Fibroblast of lung (primary cell): ENCODE results near the gene CYTH2. TPM values are rescaled to one million over a fixed set of nuclear protein-coding genes. Genes with fewer than 3 reads are reported as not detected.

Source experiments
- DNase-seq, 2 donors: peaks; one replicate each; pipeline versions ENCODE4 v3.0.0 to v3.0.0-alpha.2; 2010; ENCODE audit warnings: low read depth in 2 of 2
- H2AFZ ChIP-seq: 2 replicates; pipeline ENCODE4 v1.5.1; 2012; ENCODE audit warnings: low read length, control low read depth, inconsistent platforms
- H3K27ac ChIP-seq: 2 replicates; pipeline ENCODE4 v1.5.1; 2011; ENCODE audit warnings: low read length, control low read depth; ENCODE audit not compliant: insufficient read depth
- H3K27me3 ChIP-seq: 2 replicates; pipeline ENCODE4 v1.5.1; 2011; ENCODE audit warnings: mild to moderate bottlenecking, low read length; ENCODE audit not compliant: control insufficient read depth, insufficient read depth
- H3K36me3 ChIP-seq: 2 replicates; pipeline ENCODE4 v1.5.1; 2011; ENCODE audit warnings: low read length; ENCODE audit not compliant: control insufficient read depth, insufficient read depth
- H3K4me1 ChIP-seq: 2 replicates; pipeline ENCODE4 v1.5.1; 2011; ENCODE audit warnings: low read length; ENCODE audit not compliant: control insufficient read depth, insufficient read depth; ENCODE audit errors: extremely low read depth
- H3K4me2 ChIP-seq: 2 replicates; pipeline ENCODE4 v1.5.1; 2011; ENCODE audit warnings: low read length, control low read depth; ENCODE audit not compliant: insufficient read depth; ENCODE audit errors: extremely low read depth
- H3K4me3 ChIP-seq, 4 experiments: fragments of 200-600 bp in 1 of 4; sonication (generic) in 1 of 4; replicated peaks in 1 of 4; 2 replicates each; pipeline ENCODE4 v1.5.1; 2011 to 2016; ENCODE audit warnings: low read length in 4 of 4, low read depth in 3 of 4, mild to moderate bottlenecking in 3 of 4, control low read depth in 2 of 4, inconsistent platforms in 1 of 4, mixed read lengths in 1 of 4; ENCODE audit not compliant: insufficient read depth in 1 of 4; ENCODE audit errors: control extremely low read depth in 1 of 4
- H3K79me2 ChIP-seq: 2 replicates; pipeline ENCODE4 v1.5.1; 2012; ENCODE audit warnings: mild to moderate bottlenecking, low read length, inconsistent platforms; ENCODE audit not compliant: control insufficient read depth, insufficient read depth
- H3K9ac ChIP-seq: 2 replicates; pipeline ENCODE4 v1.5.1; 2011; ENCODE audit warnings: mild to moderate bottlenecking, low read length, control low read depth; ENCODE audit not compliant: insufficient read depth
- H3K9me3 ChIP-seq: 2 replicates; pipeline ENCODE4 v1.5.1; 2012; ENCODE audit warnings: low read depth, low read length; ENCODE audit not compliant: control insufficient read depth, insufficient read depth
- H4K20me1 ChIP-seq: 2 replicates; pipeline ENCODE4 v1.5.1; 2011; ENCODE audit warnings: low read length; ENCODE audit not compliant: control insufficient read depth, insufficient read depth; ENCODE audit errors: extremely low read depth
- EZH2 ChIP-seq: IDR thresholded peaks from 2 replicates; pipeline ENCODE4 v1.5.1; 2012; ENCODE audit warnings: low read length, control low read depth, mild to moderate bottlenecking; ENCODE audit errors: missing control alignments
- polyA plus RNA-seq, 2 donors: library from polyadenylated mRNA; depleted of rRNA in 1 of 2; stranded (reverse) in 1 of 2; unstranded in 1 of 2; fragments of >200 nt; gene quantifications; 2 replicates each; pipeline ENCODE4 v1.2.1, GENCODE V29; 2011 to 2012; ENCODE audit warnings: missing spikeins in 1 of 2
- total RNA-seq: library from RNA; depleted of rRNA; stranded (reverse); fragments of >200 nt; gene quantifications from 2 replicates; pipeline ENCODE4 v1.2.1, GENCODE V29; 2014
- TF ChIP-seq, protein P1 (sequence below), 2 donors: IDR thresholded peaks in 1 of 2; conservative IDR thresholded peaks in 1 of 2; 1 replicate in 1 of 2; 2 replicates in 1 of 2; pipeline ENCODE4 v1.5.1; 2011 to 2012; ENCODE audit warnings: low read length in 2 of 2, control low read depth in 1 of 2, inconsistent platforms in 1 of 2, low read depth in 1 of 2, mild to moderate bottlenecking in 1 of 2

The CYTH2 gene
- total and polyA plus RNA-seq, 2 donors (not counting 1 experiment from before 2014, with no cell fraction given), result 18.6 to 25.8 TPM

- Histone ChIP-seq H4K20me1 (no peaks in the 10 kb centered on the region), H2AFZ (no peak overlapping the region), H3K79me2 (no peaks in the 10 kb centered on the region), H3K27me3 (peaks cover 18% of the 10 kb centered on the region), H3K27ac (no peak overlapping the region), H3K4me2 (no peak overlapping the region), H3K9ac (no peak overlapping the region), H3K9me3 (no peaks in the 10 kb centered on the region), H3K36me3 (no peaks in the 10 kb centered on the region), H3K4me1 (no peaks in the 10 kb centered on the region), H3K4me3 (no peak overlapping the region)
- TF ChIP-seq EZH2, result no peak
- TF ChIP-seq, protein P1, sequence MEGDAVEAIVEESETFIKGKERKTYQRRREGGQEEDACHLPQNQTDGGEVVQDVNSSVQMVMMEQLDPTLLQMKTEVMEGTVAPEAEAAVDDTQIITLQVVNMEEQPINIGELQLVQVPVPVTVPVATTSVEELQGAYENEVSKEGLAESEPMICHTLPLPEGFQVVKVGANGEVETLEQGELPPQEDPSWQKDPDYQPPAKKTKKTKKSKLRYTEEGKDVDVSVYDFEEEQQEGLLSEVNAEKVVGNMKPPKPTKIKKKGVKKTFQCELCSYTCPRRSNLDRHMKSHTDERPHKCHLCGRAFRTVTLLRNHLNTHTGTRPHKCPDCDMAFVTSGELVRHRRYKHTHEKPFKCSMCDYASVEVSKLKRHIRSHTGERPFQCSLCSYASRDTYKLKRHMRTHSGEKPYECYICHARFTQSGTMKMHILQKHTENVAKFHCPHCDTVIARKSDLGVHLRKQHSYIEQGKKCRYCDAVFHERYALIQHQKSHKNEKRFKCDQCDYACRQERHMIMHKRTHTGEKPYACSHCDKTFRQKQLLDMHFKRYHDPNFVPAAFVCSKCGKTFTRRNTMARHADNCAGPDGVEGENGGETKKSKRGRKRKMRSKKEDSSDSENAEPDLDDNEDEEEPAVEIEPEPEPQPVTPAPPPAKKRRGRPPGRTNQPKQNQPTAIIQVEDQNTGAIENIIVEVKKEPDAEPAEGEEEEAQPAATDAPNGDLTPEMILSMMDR (conservative IDR thresholded peaks at IDR 0.05 in 1 of 2, IDR thresholded peaks at IDR 0.05 in 1 of 2; ENCODE audit: low read depth in 1 of 2, low read length in 2 of 2), result no peak
- no peak for DNase-seq
Observed at GRCh38 chr19:48502350-48503018, 33.3 kb downstream of the CYTH2 start.

DNA sequence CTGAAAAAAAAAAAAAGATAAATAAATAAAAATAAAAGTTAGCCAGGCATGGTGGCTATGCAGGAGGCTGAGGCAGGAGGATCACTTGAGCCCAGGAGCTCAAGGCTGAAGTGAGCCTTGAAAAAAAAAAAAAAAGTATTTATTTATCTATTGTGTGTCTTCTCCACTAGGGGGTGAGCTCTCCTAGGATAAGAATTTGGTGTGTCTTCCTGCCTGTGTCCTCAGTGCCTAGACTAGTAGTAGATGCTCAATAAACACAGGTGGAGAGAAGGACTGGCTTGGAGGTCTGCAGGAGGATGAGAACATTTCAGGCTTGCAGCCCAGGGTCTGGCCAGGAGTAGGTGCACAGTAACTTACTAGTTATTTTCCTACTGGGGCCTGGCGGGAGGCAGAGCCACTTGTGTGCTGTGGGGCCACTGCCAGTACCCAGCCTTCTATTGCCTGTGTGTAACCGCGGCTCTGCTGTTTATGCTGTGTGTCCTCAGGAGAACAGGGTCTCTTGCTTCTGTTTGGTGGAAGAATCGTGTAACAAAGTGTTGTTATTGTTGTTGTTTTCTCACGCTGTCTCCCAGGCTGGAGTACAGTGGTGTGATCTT is 37.1 kb downstream of the CYTH2 start:
- peak; percentile 33 to 64 for DNase-seq
- no peak overlapping the region for H2AFZ ChIP-seq

GRCh38 chr19:48507911-48508439 is 38.8 kb downstream of the CYTH2 start:
- TF ChIP-seq EZH2, result no peak
- TF ChIP-seq, protein P1 (conservative IDR thresholded peaks at IDR 0.05 in 1 of 2, IDR thresholded peaks at IDR 0.05 in 1 of 2; ENCODE audit: low read depth in 1 of 2, low read length in 2 of 2), result no peak
- no peak overlapping the region for H3K4me2 ChIP-seq
- peaks cover 14% of the 10 kb centered on the region for H3K27me3 ChIP-seq
- no peak overlapping the region for H2AFZ ChIP-seq
- H3K9me3 ChIP-seq, result no peaks in the 10 kb centered on the region
- no peak overlapping the region for H3K4me3 ChIP-seq
- H4K20me1 ChIP-seq, result no peaks in the 10 kb centered on the region
- no peaks in the 10 kb centered on the region for H3K79me2 ChIP-seq
- no peak overlapping the region for H3K27ac ChIP-seq
- no peaks in the 10 kb centered on the region for H3K36me3 ChIP-seq
- DNase-seq, result no peak
- H3K9ac ChIP-seq, result no peak overlapping the region
- no peaks in the 10 kb centered on the region for H3K4me1 ChIP-seq

More for the DNA sequence above, 37.1 kb downstream of the CYTH2 start:
- no peaks in the 10 kb centered on the region for H3K79me2 ChIP-seq
- no peaks in the 10 kb centered on the region for H3K9me3 ChIP-seq
- no peak overlapping the region for H3K4me3 ChIP-seq
- no peaks in the 10 kb centered on the region for H3K4me1 ChIP-seq
- H3K27ac ChIP-seq, result no peak overlapping the region
- H3K36me3 ChIP-seq, result no peaks in the 10 kb centered on the region
- H4K20me1 ChIP-seq, result no peaks in the 10 kb centered on the region
- TF ChIP-seq, protein P1 (conservative IDR thresholded peaks at IDR 0.05 in 1 of 2, IDR thresholded peaks at IDR 0.05 in 1 of 2; ENCODE audit: low read depth in 1 of 2, low read length in 2 of 2), result peak; percentile 48 to 49
- no peak for TF ChIP-seq EZH2
- H3K4me2 ChIP-seq, result no peak overlapping the region
- H3K27me3 ChIP-seq, result peaks cover 6% of the 10 kb centered on the region
- H3K9ac ChIP-seq, result no peak overlapping the region
